Calu3 (cell line): Measurements from ENCODE around the gene C11orf24. TPM values are rescaled to one million over a fixed set of nuclear protein-coding genes. Genes with fewer than 3 reads are reported as not detected.
A peak's percentile ranks its signal among the peaks of the same experiment; 100 is the strongest.

ENCODE experiments used
- BruUV-seq: library from RNA; stranded (reverse); fragments of 400-500 nt; replicated peaks from 2 replicates; lab custom pipeline; 2021; lab: Mats Ljungman, UMichigan
- CTCF ChIA-PET: fragments of 300-600 bp; sonication (Branson Sonifier 250); formaldehyde crosslinking; loops from one replicate; lab custom pipeline; 2022; ENCODE audit warnings: antibody characterized with exemption; lab: Charles Lee
- DNase-seq: peaks from one replicate; pipeline ENCODE4 v3.0.0; 2022
- H3K27ac Mint-ChIP-seq: one replicate; pipeline ENCODE4 v1.8.0; 2022; ENCODE audit warnings: mixed read lengths; ENCODE audit not compliant: unreplicated experiment
- H3K27me3 Mint-ChIP-seq: one replicate; pipeline ENCODE4 v1.8.0; 2022; ENCODE audit warnings: mixed read lengths; ENCODE audit not compliant: unreplicated experiment
- H3K36me3 Mint-ChIP-seq: one replicate; pipeline ENCODE4 v1.8.0; 2022; ENCODE audit warnings: mild to moderate bottlenecking, moderate library complexity, mixed read lengths; ENCODE audit not compliant: insufficient read depth, unreplicated experiment
- H3K4me1 Mint-ChIP-seq: one replicate; pipeline ENCODE4 v1.8.0; 2022; ENCODE audit warnings: mild to moderate bottlenecking, low read depth, mixed read lengths; ENCODE audit not compliant: unreplicated experiment
- H3K4me3 Mint-ChIP-seq: one replicate; pipeline ENCODE4 v1.8.0; 2022; ENCODE audit warnings: mild to moderate bottlenecking, low read depth, moderate library complexity, mixed read lengths; ENCODE audit not compliant: unreplicated experiment
- H3K9me3 Mint-ChIP-seq: one replicate; pipeline ENCODE4 v1.8.0; 2022; ENCODE audit warnings: low read depth, mixed read lengths; ENCODE audit not compliant: unreplicated experiment
- CTCF ChIP-seq: fragments of 200-600 bp; IDR thresholded peaks from one replicate; pipeline ENCODE4 v1.8.0; 2022; ENCODE audit warnings: antibody characterized with exemption; ENCODE audit not compliant: unreplicated experiment
- intact Hi-C: fragments of 100-400 bp; cut with micrococcal nuclease; formaldehyde crosslinking; loops from one replicate; pipeline ENCODE4 v1.10.0; 2022; ENCODE audit not compliant: unreplicated experiment
- total RNA-seq: library from RNA; stranded (reverse); gene quantifications from 2 replicates; pipeline ENCODE4 v1.2.3, GENCODE V29; 2022

The C11orf24 gene
- total RNA-seq, 1 experiment from 2014 or later, result 52.3 TPM

- peaks cover 34% of the 10 kb centered on the region for H3K4me1 Mint-ChIP-seq
- H3K4me3 Mint-ChIP-seq, result peak overlapping the region; percentile 5
- no peak for TF ChIP-seq CTCF
- H3K36me3 Mint-ChIP-seq, result peaks cover 33% of the 10 kb centered on the region
- CTCF ChIA-PET, result interaction anchor here (1.3 to 1.6 kb wide), 2 partner anchors 12 to 29 kb away, joined by 4 to 17 read pairs; no protein-coding TSS in a partner anchor
- H3K27me3 Mint-ChIP-seq, result no peaks in the 10 kb centered on the region
- H3K9me3 Mint-ChIP-seq, result no peaks in the 10 kb centered on the region
- no peak for DNase-seq
- no TSS peak for BruUV-seq
- intact Hi-C loops, result loop anchor here (2.0 kb wide), 1 partner anchor 27 kb away; no protein-coding TSS in a partner anchor
- peak overlapping the region; percentile 37 for H3K27ac Mint-ChIP-seq
Measured at GRCh38 chr11:68269414-68270081, 2.2 kb downstream of the C11orf24 start.

DNA sequence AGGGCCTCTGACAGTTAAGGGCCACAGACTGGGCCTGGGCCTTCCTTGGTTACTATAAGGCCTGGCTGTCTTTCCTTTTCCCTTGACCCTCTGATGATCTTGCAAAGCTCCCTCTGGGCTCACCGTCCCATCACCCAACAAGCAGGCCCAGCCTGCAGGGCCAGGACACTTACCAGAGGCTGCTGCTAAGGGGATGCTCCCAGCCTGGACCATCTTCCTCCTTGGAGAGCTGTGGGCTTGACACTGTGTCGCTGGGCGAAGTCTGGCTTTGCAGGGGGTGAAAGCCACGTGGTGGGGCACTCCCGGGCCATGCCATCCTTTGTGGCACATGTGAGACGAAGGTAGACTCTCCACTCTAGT is 3.9 kb downstream of the C11orf24 start:
- DNase-seq, result no peak
- no TSS peak for BruUV-seq
- Mint-ChIP-seq H3K4me1 (peaks cover 27% of the 10 kb centered on the region), H3K9me3 (no peaks in the 10 kb centered on the region), H3K27ac (no peak overlapping the region), H3K27me3 (no peaks in the 10 kb centered on the region), H3K36me3 (peaks cover 31% of the 10 kb centered on the region), H3K4me3 (no peak overlapping the region)
- CTCF ChIA-PET, result no interaction called here
- intact Hi-C loops, result no loop called here
- TF ChIP-seq CTCF, result no peak

DNA sequence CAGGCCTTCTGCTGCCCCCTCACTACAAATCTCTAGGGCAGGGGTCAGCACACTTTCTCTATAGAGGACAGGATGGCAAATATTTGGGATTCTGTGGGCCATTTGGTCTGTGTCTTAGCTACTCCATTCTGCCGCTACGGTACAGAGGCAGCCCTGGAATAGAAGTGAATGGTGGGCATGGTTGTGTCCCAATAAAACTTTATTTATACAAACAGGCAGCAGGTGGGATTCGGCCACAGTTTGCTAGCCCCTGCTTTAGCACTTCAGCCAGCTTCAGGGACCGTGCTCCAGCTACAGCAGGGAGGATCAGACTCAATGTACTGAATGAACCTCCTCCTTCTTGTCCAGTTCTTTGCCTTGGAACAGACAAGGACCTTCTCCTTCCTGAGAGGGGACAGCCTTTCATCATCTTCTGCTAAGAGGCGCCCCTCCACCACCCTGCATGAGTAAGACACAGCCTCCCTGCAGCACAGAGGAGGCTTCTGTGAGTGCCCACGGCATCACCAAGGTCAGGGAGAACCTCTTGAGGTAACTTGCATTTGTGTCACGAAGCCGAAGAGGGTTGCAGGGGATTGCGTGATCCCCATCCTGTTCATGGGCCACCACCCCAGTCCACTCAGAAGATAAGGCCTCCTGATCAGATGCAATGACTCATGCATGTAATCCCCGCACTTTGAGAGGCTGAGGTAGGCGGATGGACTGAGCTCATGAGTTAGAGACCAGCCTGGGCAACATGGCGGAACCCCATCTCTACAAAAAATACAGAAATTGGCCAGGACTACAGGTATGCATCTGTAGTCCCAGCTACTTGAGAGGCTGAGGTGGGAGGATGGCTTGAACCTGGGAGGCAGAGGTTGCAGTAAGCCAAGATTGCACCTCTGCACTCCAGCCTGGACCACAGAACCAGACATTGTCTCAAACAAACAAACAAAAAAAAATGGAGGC is 4.6 kb downstream of the C11orf24 start:
- CTCF ChIA-PET, result no interaction called here
- intact Hi-C loops, result no loop called here
- no TSS peak for BruUV-seq

More for the DNA sequence above, 4.6 kb downstream of the C11orf24 start:
- no peak overlapping the region for H3K4me3 Mint-ChIP-seq
- peaks cover 30% of the 10 kb centered on the region for H3K36me3 Mint-ChIP-seq
- peaks cover 27% of the 10 kb centered on the region for H3K4me1 Mint-ChIP-seq
- no peak for TF ChIP-seq CTCF
- no peaks in the 10 kb centered on the region for H3K27me3 Mint-ChIP-seq
- DNase-seq, result no peak
- H3K9me3 Mint-ChIP-seq, result no peaks in the 10 kb centered on the region
- no peak overlapping the region for H3K27ac Mint-ChIP-seq
